HCT116 (cell line): Measurements from ENCODE around the gene SKI. TPM values are rescaled to one million over a fixed set of nuclear protein-coding genes. Genes with fewer than 3 reads are reported as not detected.

Source experiments
- ATAC-seq: fragments of 200-7000 bp; cut with Tn5 transposase; 2 replicates; pipeline ENCODE4 v1.9.1; 2020; ENCODE audit warnings: mild to moderate bottlenecking, moderate library complexity
- BruUV-seq: library from RNA; stranded (reverse); fragments of 400-500 nt; replicated peaks from 2 replicates; lab custom pipeline; 2021; lab: Mats Ljungman, UMichigan
- CTCF ChIA-PET: fragments of 300-600 bp; sonication (Branson Sonifier 250); formaldehyde crosslinking; loops from one replicate; lab custom pipeline; 2021; ENCODE audit warnings: antibody characterized with exemption; lab: Charles Lee
- POLR2A ChIA-PET: fragments of 300-600, 350-600 bp; sonication (Branson Sonifier 250); formaldehyde crosslinking; loops from one replicate; lab custom pipeline; 2021; ENCODE audit warnings: antibody characterized with exemption; lab: Charles Lee
- RAD21 ChIA-PET, 2 experiments: fragments of 300-600 bp; sonication (Branson Sonifier 250); formaldehyde crosslinking; loops; one replicate each; lab custom pipeline; 2023; ENCODE audit warnings: low total read pairs in 2 of 2; ENCODE audit not compliant: uncharacterized antibody in 2 of 2, unreplicated experiment in 2 of 2, low non-redundant PET in 1 of 2; lab: Charles Lee
- DNase-seq: peaks from one replicate; pipeline ENCODE4 v3.0.0-alpha.2; 2010; ENCODE audit warnings: low read depth, low spot score
- H2AFZ ChIP-seq: fragments of 200-600 bp; shearing (Covaris generic), sonication (generic); 2 replicates; pipeline ENCODE4 v1.6.1; 2017; ENCODE audit warnings: low read depth, mixed run types, mixed read lengths, antibody characterized with exemption, low read length; ENCODE audit not compliant: poor library complexity, severe bottlenecking
- H3K27ac ChIP-seq: 2 replicates; pipeline ENCODE4 v1.5.1; 2012; ENCODE audit warnings: low read depth, low read length
- H3K27me3 ChIP-seq: fragments of 200-600 bp; sonication (generic); 2 replicates; pipeline ENCODE4 v1.6.1; 2016; ENCODE audit warnings: mixed run types, low read length, mixed read lengths; ENCODE audit not compliant: insufficient read depth
- H3K36me3 ChIP-seq, 2 experiments: fragments of 200-500 bp in 1 of 2; fragments of 200-600 bp in 1 of 2; sonication (Bioruptor generic) in 1 of 2; sonication (generic) in 1 of 2; 2 replicates each; pipeline versions ENCODE4 v1.5.1 to v1.6.1; 2014 to 2016; ENCODE audit warnings: low read length in 2 of 2, inconsistent platforms in 1 of 2, mixed read lengths in 1 of 2, mixed run types in 1 of 2; ENCODE audit not compliant: insufficient read depth in 2 of 2, control insufficient read depth in 1 of 2
- H3K4me1 ChIP-seq, 2 experiments: fragments of 200-600 bp in 1 of 2; sonication (generic) in 1 of 2; 2 replicates each; pipeline versions ENCODE4 v1.5.1 to v1.6.1; 2012 to 2017; ENCODE audit warnings: low read length in 2 of 2, inconsistent platforms in 1 of 2, mild to moderate bottlenecking in 1 of 2, mixed read lengths in 1 of 2, mixed run types in 1 of 2, moderate library complexity in 1 of 2; ENCODE audit not compliant: insufficient read depth in 2 of 2, control insufficient read depth in 1 of 2
- H3K4me2 ChIP-seq: fragments of 200-600 bp; sonication (generic); 2 replicates; pipeline ENCODE4 v1.6.1; 2017; ENCODE audit warnings: mixed run types, low read length, mixed read lengths
- H3K4me3 ChIP-seq, 2 experiments: fragments of 200-600 bp in 1 of 2; sonication (generic) in 1 of 2; replicated peaks in 1 of 2; 2 replicates each; pipeline ENCODE4 v1.5.1; 2011 to 2016; ENCODE audit warnings: low read length in 2 of 2, control low read depth in 1 of 2, low read depth in 1 of 2, mild to moderate bottlenecking in 1 of 2, mixed read lengths in 1 of 2, mixed run types in 1 of 2
- H3K79me2 ChIP-seq: fragments of 200-600 bp; sonication (generic); 2 replicates; pipeline ENCODE4 v1.6.1; 2017; ENCODE audit warnings: mild to moderate bottlenecking, mixed run types, low read length, moderate library complexity, mixed read lengths; ENCODE audit not compliant: insufficient read depth
- H3K9ac ChIP-seq: fragments of 200-600 bp; sonication (generic); 2 replicates; pipeline ENCODE4 v1.6.1; 2016; ENCODE audit warnings: low read length, mixed read lengths
- H3K9me2 ChIP-seq: fragments of 200-600 bp; sonication (generic), shearing (Covaris generic); 2 replicates; pipeline ENCODE4 v1.6.1; 2017; ENCODE audit warnings: mixed run types, mild to moderate bottlenecking, moderate library complexity; ENCODE audit not compliant: insufficient read depth
- H3K9me3 ChIP-seq, 2 experiments: fragments of 200-500 bp in 1 of 2; fragments of 200-600 bp in 1 of 2; sonication (Bioruptor generic) in 1 of 2; sonication (generic) in 1 of 2; 2 replicates each; pipeline ENCODE4 v1.6.1; 2014 to 2017; ENCODE audit warnings: low read length in 2 of 2, mixed read lengths in 2 of 2, inconsistent platforms in 1 of 2, low read depth in 1 of 2, mild to moderate bottlenecking in 1 of 2, mixed run types in 1 of 2, moderate library complexity in 1 of 2; ENCODE audit not compliant: control insufficient read depth in 1 of 2, insufficient read depth in 1 of 2
- H4K20me1 ChIP-seq: fragments of 200-600 bp; sonication (generic), shearing (Covaris generic); 2 replicates; pipeline ENCODE4 v1.6.1; 2017; ENCODE audit warnings: mixed run types, mild to moderate bottlenecking, moderate library complexity; ENCODE audit not compliant: insufficient read depth
- ATF3 ChIP-seq: IDR thresholded peaks from 2 replicates; pipeline ENCODE4 v1.6.1; 2012
- CEBPB ChIP-seq: IDR thresholded peaks from 2 replicates; pipeline ENCODE4 v1.6.1; 2012; ENCODE audit warnings: low read depth
- CTCF ChIP-seq, 3 experiments: fragments of 200-600 bp in 1 of 3; sonication (generic) in 1 of 3; IDR thresholded peaks in 2 of 3; conservative IDR thresholded peaks in 1 of 3; 2 replicates each; pipeline ENCODE4 v1.5.1; 2012 to 2017; ENCODE audit warnings: low read depth in 2 of 3, low read length in 2 of 3, antibody characterized with exemption in 1 of 3, borderline replicate concordance in 1 of 3, control low read depth in 1 of 3, mild to moderate bottlenecking in 1 of 3, mixed read lengths in 1 of 3, mixed run types in 1 of 3, moderate library complexity in 1 of 3; ENCODE audit not compliant: insufficient read depth in 1 of 3
- ELF1 ChIP-seq: IDR thresholded peaks from 2 replicates; pipeline ENCODE4 v1.6.1; 2012; ENCODE audit warnings: low read depth, borderline replicate concordance
- JUND ChIP-seq: IDR thresholded peaks from 2 replicates; pipeline ENCODE4 v1.6.1; 2012
- POLR2AphosphoS5 ChIP-seq: IDR thresholded peaks from 2 replicates; pipeline ENCODE4 v1.6.1; 2011; ENCODE audit warnings: mild to moderate bottlenecking, low read depth, low read length, moderate library complexity
- RAD21 ChIP-seq: IDR thresholded peaks from 2 replicates; pipeline ENCODE4 v1.6.1; 2012; ENCODE audit warnings: low read depth, mild to moderate bottlenecking
- TCF7L2 ChIP-seq: IDR thresholded peaks from 2 replicates; pipeline ENCODE4 v1.7.0; 2011; ENCODE audit warnings: borderline replicate concordance, inconsistent platforms; ENCODE audit not compliant: insufficient read depth, insufficient read length; ENCODE audit errors: extremely low read depth
- YY1 ChIP-seq: IDR thresholded peaks from 2 replicates; pipeline ENCODE4 v1.6.1; 2011; ENCODE audit warnings: low read length, low read depth, moderate library complexity, mild to moderate bottlenecking; ENCODE audit not compliant: insufficient replicate concordance; ENCODE audit errors: extremely low read depth
- ZNF274 ChIP-seq: fragments of 200-500 bp; sonication (Bioruptor generic); IDR thresholded peaks from 2 replicates; pipeline ENCODE4 v1.6.1; 2014; ENCODE audit warnings: mild to moderate bottlenecking, low read depth, low read length, inconsistent platforms
- intact Hi-C: fragments of 100-400 bp; cut with micrococcal nuclease; formaldehyde crosslinking; loops from 2 replicates; pipeline ENCODE4 v1.10.0; 2022
- total RNA-seq: library from RNA; stranded (reverse); gene quantifications from one replicate; pipeline ENCODE4 v1.2.1, GENCODE V29; 2021; ENCODE audit not compliant: unreplicated experiment
- TF ChIP-seq, protein P1 (sequence below): IDR thresholded peaks from 2 replicates; pipeline ENCODE4 v1.6.1; 2012

SKI gene
- total RNA-seq, 1 experiment from 2014 or later: 56.2 TPM

- Histone ChIP-seq H3K9ac (no peak overlapping the region), H3K27me3 (no peaks in the 10 kb centered on the region), H3K9me2 (no peaks in the 10 kb centered on the region), H3K9me3 (no peaks in the 10 kb centered on the region), H3K4me3 (no peak overlapping the region), H3K27ac (peak overlapping the region; percentile 56; the same call in 1 of the 2 replicates), H4K20me1 (no peaks in the 10 kb centered on the region), H3K4me1 (peaks cover 16 to 53% of the 10 kb centered on the region in 2 experiments), H2AFZ (no peak overlapping the region), H3K36me3 (peaks cover 4 to 10% of the 10 kb centered on the region in 2 experiments; a peak in 3 of 4 replicates), H3K4me2 (peak overlapping the region; percentile 43; the same call in 1 of the 2 replicates), H3K79me2 (no peaks in the 10 kb centered on the region)
- ATAC-seq: no peak
- ChIA-PET POLR2A (interaction anchor here (0.9 kb wide), 1 partner anchor 117 kb away, joined by 3 read pairs; the partner anchor contains the start of gene FAAP20), RAD21 (interaction anchor here in 1 of 2 experiments (1.3 kb wide), 1 partner anchor 70 kb away, joined by 3 read pairs; no protein-coding TSS in a partner anchor), CTCF (interaction anchor here (1.3 to 3.1 kb wide), 2 partner anchors 70 to 117 kb away, joined by 5 to 13 read pairs; partner anchors contain the start of gene FAAP20)
- no peak for TF ChIP-seq ATF3
- TF ChIP-seq ZNF274: no peak
- TF ChIP-seq TCF7L2: no peak
- no peak for TF ChIP-seq YY1
- no peak for TF ChIP-seq POLR2AphosphoS5
- TF ChIP-seq ELF1: no peak
- TF ChIP-seq CTCF (IDR thresholded peaks at IDR 0.05 in 2 of 3, conservative IDR thresholded peaks at IDR 0.05 in 1 of 3; ENCODE audit: borderline replicate concordance in 1 of 3, insufficient read depth in 1 of 3, low read depth in 2 of 3, low read length in 2 of 3): no peak
- TF ChIP-seq CEBPB: no peak
- TF ChIP-seq JUND: no peak
- TF ChIP-seq, protein P1, sequence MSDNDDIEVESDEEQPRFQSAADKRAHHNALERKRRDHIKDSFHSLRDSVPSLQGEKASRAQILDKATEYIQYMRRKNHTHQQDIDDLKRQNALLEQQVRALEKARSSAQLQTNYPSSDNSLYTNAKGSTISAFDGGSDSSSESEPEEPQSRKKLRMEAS: no peak
- no peak for TF ChIP-seq RAD21
- DNase-seq: no peak
- BruUV-seq: no TSS peak
- intact Hi-C loops: no loop called here
Measured at GRCh38 chr1:2312160-2312514, 84.0 kb downstream of the SKI start.
